GM21526 (cell line): ENCODE data around the gene STAT2.
"Not testable (repeated sequence)": the region's sequence is repeated elsewhere in the genome, so short reads cannot be mapped to it uniquely, and the experiment has no call there.

Experiments used
- ATAC-seq: cut with Tn5 transposase; IDR thresholded peaks from one replicate; pipeline ENCODE4 v1.9.1; 2021; ENCODE audit warnings: moderate library complexity; ENCODE audit not compliant: unreplicated experiment, low FRiP score

Gene STAT2

GRCh38 chr12:56359851-56360767 lies at the start of gene STAT2:
TSS of gene STAT2 (minus strand) at chr12:56360107. CDS start at chr12:56356571, 3,536 bp downstream.
- peak; percentile 89 for ATAC-seq

- no peak for ATAC-seq
Measured at GRCh38 chr12:56408799-56409417, 49.0 kb upstream of the STAT2 start.

- not testable (repeated sequence) for ATAC-seq
Measured at GRCh38 chr12:56404227-56404626, 44.3 kb upstream of the STAT2 start.

GRCh38 chr12:56401612-56402011 lies 41.7 kb upstream of the STAT2 start:
- ATAC-seq, result not testable (repeated sequence)

- not testable (repeated sequence) for ATAC-seq
Measured at GRCh38 chr12:56401125-56401524, 41.2 kb upstream of the STAT2 start.

GRCh38 chr12:56399466-56399865 lies 39.6 kb upstream of the STAT2 start:
- ATAC-seq, result not testable (repeated sequence)

GRCh38 chr12:56398324-56398723 lies 38.4 kb upstream of the STAT2 start:
- no peak for ATAC-seq

GRCh38 chr12:56392331-56392730 lies 32.4 kb upstream of the STAT2 start:
- no peak for ATAC-seq

GRCh38 chr12:56391721-56392120 lies 31.8 kb upstream of the STAT2 start:
- no peak for ATAC-seq

- no peak for ATAC-seq
Measured at GRCh38 chr12:56389412-56389811, 29.5 kb upstream of the STAT2 start.

- ATAC-seq, result no peak
Measured at GRCh38 chr12:56387152-56387736, 27.3 kb upstream of the STAT2 start.

- no peak for ATAC-seq
Measured at GRCh38 chr12:56385873-56386272, 26.0 kb upstream of the STAT2 start.

GRCh38 chr12:56382611-56383010 lies 22.7 kb upstream of the STAT2 start:
- no peak for ATAC-seq

GRCh38 chr12:56377989-56378316 lies 18.0 kb upstream of the STAT2 start:
- no peak for ATAC-seq

- ATAC-seq, result no peak
Measured at GRCh38 chr12:56377310-56377988, 17.5 kb upstream of the STAT2 start.

- ATAC-seq, result peak; percentile 64
Measured at GRCh38 chr12:56375598-56376434, 15.9 kb upstream of the STAT2 start.

- peak; percentile 35 for ATAC-seq
Measured at GRCh38 chr12:56374726-56375597, 15.1 kb upstream of the STAT2 start.

- no peak for ATAC-seq
Measured at GRCh38 chr12:56373515-56373914, 13.6 kb upstream of the STAT2 start.

GRCh38 chr12:56366948-56367347 lies 7.0 kb upstream of the STAT2 start:
- ATAC-seq, result no peak
